Epithelial cell of proximal tubule (primary cell): ENCODE results near the gene RBKS. TPM values are rescaled to one million over a fixed set of nuclear protein-coding genes. Genes with fewer than 3 reads are reported as not detected.

ENCODE experiments used
- DNase-seq: peaks from one replicate; pipeline ENCODE4 v3.0.0-alpha.2; 2011; ENCODE audit warnings: low read depth
- H3K4me3 ChIP-seq: 2 replicates; pipeline ENCODE4 v1.5.1; 2011; ENCODE audit warnings: low read depth, mild to moderate bottlenecking, low read length
- total RNA-seq: library from RNA; depleted of rRNA; stranded (reverse); fragments of >200 nt; gene quantifications from 2 replicates; pipeline ENCODE4 v1.2.3, GENCODE V29; 2015
- TF ChIP-seq, protein P1 (sequence below): conservative IDR thresholded peaks from 2 replicates; pipeline ENCODE4 v1.5.1; 2012; ENCODE audit warnings: low read depth, mild to moderate bottlenecking, low read length

Gene RBKS
- total RNA-seq, 1 donor from 2014 or later = 2.7 TPM

DNA sequence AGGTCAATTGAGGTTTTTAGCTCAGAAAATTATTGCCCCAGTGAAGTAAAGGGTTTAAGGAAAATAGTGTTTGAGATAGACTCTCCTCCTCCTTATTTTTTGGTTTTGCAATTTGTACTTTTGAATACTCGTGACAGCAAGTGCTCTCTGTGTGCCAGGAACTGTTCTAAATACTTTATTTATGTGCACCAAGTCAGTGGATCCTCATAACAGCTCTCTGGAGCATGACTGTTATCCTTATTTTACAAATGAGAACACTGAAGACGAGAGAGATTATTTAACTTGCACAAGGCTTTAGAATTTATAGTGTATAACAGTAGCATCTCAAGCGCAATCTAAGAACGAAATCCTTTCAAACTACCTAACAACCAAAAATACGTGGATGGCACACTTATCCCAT, 25.0 kb upstream of the RBKS start:
- TF ChIP-seq, protein P1, sequence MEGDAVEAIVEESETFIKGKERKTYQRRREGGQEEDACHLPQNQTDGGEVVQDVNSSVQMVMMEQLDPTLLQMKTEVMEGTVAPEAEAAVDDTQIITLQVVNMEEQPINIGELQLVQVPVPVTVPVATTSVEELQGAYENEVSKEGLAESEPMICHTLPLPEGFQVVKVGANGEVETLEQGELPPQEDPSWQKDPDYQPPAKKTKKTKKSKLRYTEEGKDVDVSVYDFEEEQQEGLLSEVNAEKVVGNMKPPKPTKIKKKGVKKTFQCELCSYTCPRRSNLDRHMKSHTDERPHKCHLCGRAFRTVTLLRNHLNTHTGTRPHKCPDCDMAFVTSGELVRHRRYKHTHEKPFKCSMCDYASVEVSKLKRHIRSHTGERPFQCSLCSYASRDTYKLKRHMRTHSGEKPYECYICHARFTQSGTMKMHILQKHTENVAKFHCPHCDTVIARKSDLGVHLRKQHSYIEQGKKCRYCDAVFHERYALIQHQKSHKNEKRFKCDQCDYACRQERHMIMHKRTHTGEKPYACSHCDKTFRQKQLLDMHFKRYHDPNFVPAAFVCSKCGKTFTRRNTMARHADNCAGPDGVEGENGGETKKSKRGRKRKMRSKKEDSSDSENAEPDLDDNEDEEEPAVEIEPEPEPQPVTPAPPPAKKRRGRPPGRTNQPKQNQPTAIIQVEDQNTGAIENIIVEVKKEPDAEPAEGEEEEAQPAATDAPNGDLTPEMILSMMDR = no peak
- no peak overlapping the region for H3K4me3 ChIP-seq
- no peak for DNase-seq

DNA sequence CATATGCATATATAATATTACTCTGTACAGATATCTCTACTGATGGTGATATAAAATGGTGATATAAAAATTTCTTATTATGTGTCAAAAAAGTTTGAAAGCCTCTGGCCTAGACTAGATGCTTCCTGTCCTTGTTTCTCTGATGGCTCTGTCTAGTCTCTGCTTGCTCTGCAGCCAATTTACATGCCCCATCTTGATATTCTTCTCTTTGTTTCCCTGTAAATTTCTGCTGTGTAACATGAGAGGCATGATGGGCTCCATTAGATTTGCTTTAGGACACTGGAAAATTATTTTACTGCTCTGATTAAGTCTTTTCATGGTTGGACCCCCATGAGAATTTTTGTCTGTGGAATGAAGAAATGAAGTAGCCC, 24.6 kb upstream of the RBKS start:
- no peak for DNase-seq
- TF ChIP-seq, protein P1 = no peak
- H3K4me3 ChIP-seq = no peak overlapping the region

DNA sequence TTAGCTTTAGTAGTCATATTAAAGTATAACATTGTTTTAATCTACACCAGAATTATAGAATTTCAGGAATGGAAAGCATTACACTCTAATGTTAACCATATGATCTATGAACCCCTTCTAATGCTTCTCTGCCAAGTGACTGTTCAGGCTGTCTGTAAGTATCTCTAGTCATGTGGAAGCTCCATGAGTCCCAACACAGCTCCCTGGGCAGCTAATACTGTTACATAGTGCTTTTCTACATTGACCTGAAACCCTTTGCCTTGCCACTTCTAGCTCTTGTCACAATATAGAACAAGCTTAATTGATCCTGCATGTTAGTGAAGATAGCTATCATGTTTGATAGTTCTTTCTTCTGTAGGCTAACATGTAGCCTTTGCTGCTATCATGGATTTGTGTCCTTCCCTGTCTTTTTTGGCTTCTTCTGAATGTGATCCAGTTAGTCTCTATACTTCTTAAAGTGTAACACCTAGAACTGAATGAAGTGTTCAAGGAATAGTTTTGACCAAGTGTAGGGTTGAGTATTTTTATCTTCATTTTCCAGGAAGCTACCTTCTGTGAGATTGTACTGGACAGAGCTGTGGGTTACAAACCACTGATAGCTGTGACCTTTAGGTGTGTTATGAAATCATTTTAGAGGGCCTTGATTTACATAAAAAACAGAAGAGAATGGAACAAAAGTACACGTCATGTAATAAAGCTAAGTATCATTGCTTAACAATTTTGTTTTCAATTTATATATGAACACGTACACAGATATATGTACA, 24.0 kb upstream of the RBKS start:
- TF ChIP-seq, protein P1 = no peak
- H3K4me3 ChIP-seq = no peak overlapping the region
- DNase-seq = no peak

DNA sequence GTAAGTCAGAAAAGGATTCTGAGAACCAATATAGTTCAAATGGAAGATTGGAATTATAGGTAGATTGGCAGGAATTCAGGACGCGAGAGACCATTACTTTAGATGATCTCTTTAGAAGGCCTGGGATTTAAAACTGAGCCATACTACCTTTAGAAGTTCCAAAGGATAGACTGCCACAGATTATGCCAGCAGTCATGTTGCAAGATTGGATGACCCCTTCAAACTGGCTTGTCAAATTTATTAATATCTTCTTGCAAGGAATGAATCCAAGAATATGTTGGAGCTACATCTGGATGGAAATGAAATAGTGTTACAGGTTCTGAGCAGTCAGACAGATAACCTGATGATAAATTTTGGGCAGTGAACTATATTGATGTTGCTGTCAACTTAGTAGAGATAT, 22.3 kb upstream of the RBKS start:
- no peak for DNase-seq
- H3K4me3 ChIP-seq = no peak overlapping the region
- TF ChIP-seq, protein P1 = no peak

DNA sequence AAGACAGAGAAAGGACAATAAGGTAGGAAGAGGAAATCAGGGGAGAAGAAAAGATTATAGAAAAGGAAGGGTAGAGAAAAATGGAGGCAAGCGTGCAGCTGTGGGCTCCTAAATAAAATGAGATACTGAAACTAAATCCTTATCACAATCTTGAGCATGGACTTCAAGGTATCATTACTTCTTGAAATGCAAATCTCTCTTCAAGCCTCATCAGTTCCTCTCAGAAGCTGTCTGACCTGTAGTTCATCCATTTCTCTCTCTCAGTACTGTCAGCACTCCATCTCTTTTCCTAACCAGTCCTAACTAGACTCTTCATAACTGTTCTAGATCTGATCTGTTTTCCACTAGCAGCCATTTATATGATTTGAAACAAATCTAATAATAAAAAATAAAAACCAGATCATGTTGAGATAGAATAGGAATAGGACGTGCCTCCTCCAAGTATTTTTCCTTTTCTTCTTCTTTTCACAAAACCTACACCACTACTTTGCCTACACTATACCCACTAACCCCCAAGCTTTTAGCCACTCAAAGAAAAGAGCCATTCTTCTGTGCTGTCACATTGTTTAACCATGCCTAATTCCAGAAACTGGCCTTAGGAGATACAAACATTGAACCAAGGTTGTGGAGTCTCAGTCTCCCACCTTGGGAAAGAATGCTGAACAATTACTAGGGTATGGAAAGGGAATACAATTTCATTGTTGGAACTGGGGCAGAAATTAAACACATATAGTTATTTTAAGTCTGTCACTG, 21.4 kb upstream of the RBKS start:
- H3K4me3 ChIP-seq = no peak overlapping the region
- TF ChIP-seq, protein P1 = no peak
- no peak for DNase-seq

DNA sequence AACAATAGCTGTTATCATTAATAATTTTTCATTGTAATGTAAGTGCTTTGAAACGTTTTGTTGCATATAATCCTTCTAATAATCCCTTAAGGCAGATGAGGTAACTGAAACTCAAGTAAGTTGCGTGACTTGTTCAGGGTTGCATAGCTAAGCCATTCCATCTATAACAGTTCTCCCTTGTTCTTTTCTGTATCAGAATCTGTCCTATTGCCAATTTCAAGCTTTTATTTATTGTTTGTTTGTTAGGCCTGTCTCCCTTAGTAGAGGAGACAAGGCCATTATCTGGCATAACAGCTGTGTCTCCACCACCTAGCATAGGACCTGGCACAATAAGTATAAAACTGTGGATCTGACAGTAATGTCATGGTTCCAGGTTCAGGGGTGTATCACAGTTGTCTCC, 19.7 kb upstream of the RBKS start:
- TF ChIP-seq, protein P1 = no peak
- no peak overlapping the region for H3K4me3 ChIP-seq
- no peak for DNase-seq
